Liver (tissue), 9 donors: Measurements from ENCODE around the gene PHF10. TPM values are rescaled to one million over a fixed set of nuclear protein-coding genes. Genes with fewer than 3 reads are reported as not detected.
A peak's percentile ranks its signal among the peaks of the same experiment; 100 is the strongest.

Experiments
- DNase-seq: peaks from one replicate; pipeline ENCODE4 v3.0.0-alpha.2; 2017; ENCODE audit warnings: low spot score
- H3K27ac ChIP-seq, 2 donors: one replicate each; pipeline ENCODE4 v1.7.0; 2013; ENCODE audit warnings: inconsistent platforms in 2 of 2, low read length in 2 of 2, control low read depth in 1 of 2, low read depth in 1 of 2, mild to moderate bottlenecking in 1 of 2
- H3K27me3 ChIP-seq, 4 donors: one replicate each; pipeline versions ENCODE4 v1.6.1 to v1.7.0; 2013; ENCODE audit warnings: low read length in 3 of 4, inconsistent platforms in 1 of 4, mild to moderate bottlenecking in 1 of 4, moderate library complexity in 1 of 4; ENCODE audit not compliant: control insufficient read depth in 4 of 4, insufficient read depth in 4 of 4
- H3K36me3 ChIP-seq, 4 donors: one replicate each; pipeline versions ENCODE4 v1.6.1 to v1.7.0; 2013; ENCODE audit warnings: low read length in 3 of 4, mild to moderate bottlenecking in 3 of 4, low read depth in 1 of 4, moderate library complexity in 1 of 4; ENCODE audit not compliant: control insufficient read depth in 4 of 4, insufficient read depth in 3 of 4
- H3K4me1 ChIP-seq, 4 donors: one replicate each; pipeline versions ENCODE4 v1.6.1 to v1.7.0; 2013; ENCODE audit warnings: low read length in 3 of 4, mild to moderate bottlenecking in 3 of 4, moderate library complexity in 1 of 4; ENCODE audit not compliant: control insufficient read depth in 4 of 4, insufficient read depth in 4 of 4
- H3K4me3 ChIP-seq, 3 donors: one replicate each; pipeline versions ENCODE4 v1.6.1 to v1.7.0; 2013; ENCODE audit warnings: low read length in 3 of 3, control low read depth in 1 of 3, low read depth in 1 of 3, mild to moderate bottlenecking in 1 of 3
- H3K9ac ChIP-seq, 2 donors: one replicate each; pipeline ENCODE4 v1.7.0; 2013; ENCODE audit warnings: low read length in 2 of 2, mild to moderate bottlenecking in 2 of 2, moderate library complexity in 2 of 2, control low read depth in 1 of 2, low read depth in 1 of 2
- H3K9me3 ChIP-seq, 4 donors: one replicate each; pipeline versions ENCODE4 v1.6.1 to v1.7.0; 2013; ENCODE audit warnings: low read length in 3 of 4; ENCODE audit not compliant: control insufficient read depth in 4 of 4
- ATF3 ChIP-seq: IDR thresholded peaks from 2 replicates; pipeline ENCODE4 v1.6.1; 2016; ENCODE audit warnings: antibody characterized with exemption
- EGR1 ChIP-seq, 2 donors: IDR thresholded peaks; 2 replicates each; pipeline ENCODE4 v1.6.1; 2016 to 2018; ENCODE audit warnings: antibody characterized with exemption in 2 of 2, low read depth in 2 of 2
- FOXA1 ChIP-seq: IDR thresholded peaks from 2 replicates; pipeline ENCODE4 v1.6.1; 2016; ENCODE audit warnings: antibody characterized with exemption
- FOXA2 ChIP-seq: IDR thresholded peaks from 2 replicates; pipeline ENCODE4 v1.6.1; 2016; ENCODE audit warnings: antibody characterized with exemption
- GABPA ChIP-seq, 2 donors: IDR thresholded peaks in 1 of 2; conservative IDR thresholded peaks in 1 of 2; 2 replicates each; pipeline ENCODE4 v1.6.1; 2016; ENCODE audit warnings: antibody characterized with exemption in 2 of 2, mild to moderate bottlenecking in 1 of 2, moderate library complexity in 1 of 2
- HNF4A ChIP-seq, 2 donors: conservative IDR thresholded peaks; 2 replicates each; pipeline ENCODE4 v1.6.1; 2016; ENCODE audit warnings: antibody characterized with exemption in 2 of 2, mild to moderate bottlenecking in 2 of 2
- JUND ChIP-seq, 2 donors: IDR thresholded peaks; 2 replicates each; pipeline ENCODE4 v1.6.1; 2016; ENCODE audit warnings: antibody characterized with exemption in 2 of 2
- NR2F2 ChIP-seq: IDR thresholded peaks from 2 replicates; pipeline ENCODE4 v1.6.1; 2016; ENCODE audit warnings: antibody characterized with exemption
- RAD21 ChIP-seq, 2 donors: IDR thresholded peaks; 2 replicates each; pipeline ENCODE4 v1.6.1; 2016; ENCODE audit warnings: antibody characterized with exemption in 2 of 2, mild to moderate bottlenecking in 2 of 2
- RXRA ChIP-seq, 2 donors: IDR thresholded peaks; 2 replicates each; pipeline ENCODE4 v1.6.1; 2017 to 2018; ENCODE audit warnings: antibody characterized with exemption in 2 of 2, mild to moderate bottlenecking in 1 of 2
- SP1 ChIP-seq: IDR thresholded peaks from 2 replicates; pipeline ENCODE4 v1.6.1; 2018; ENCODE audit warnings: antibody characterized with exemption, mild to moderate bottlenecking
- YY1 ChIP-seq: IDR thresholded peaks from 2 replicates; pipeline ENCODE4 v1.6.1; 2016; ENCODE audit warnings: antibody characterized with exemption, mild to moderate bottlenecking
- WGBS: extraction: QIAGEN DNeasy Blood & Tissue Kit; methylation state at CpG from one replicate; pipeline ENCODE4 v1.1.7; 2013; 5-methylcytosine and 5-hydroxymethylcytosine counted together
- polyA plus RNA-seq, 2 donors: library from polyadenylated mRNA; stranded (reverse) in 1 of 2; unstranded in 1 of 2; fragments of 200-250 nt in 1 of 2; fragments of >200 nt in 1 of 2; fragmentation: Nextera tagmentation in 1 of 2; extraction: Ambion mirVana in 1 of 2; gene quantifications; one replicate each; pipeline versions ENCODE4 v1.2.1 to v1.2.3, GENCODE V29; 2013 to 2015
- total RNA-seq, 2 donors: library from RNA; depleted of rRNA; stranded (reverse); fragments of >200 nt; gene quantifications; one replicate each; pipeline ENCODE4 v1.2.3, GENCODE V29; 2014
- TF ChIP-seq, protein P1 (sequence below): IDR thresholded peaks from 2 replicates; pipeline ENCODE4 v1.6.1; 2016; ENCODE audit warnings: antibody characterized with exemption, mild to moderate bottlenecking
- donor health status: healthy.
- donor health status: healthy.
- donor health status: healthy.
- donor health status: healthy.
- donor health status: healthy.

PHF10 gene
- total and polyA plus RNA-seq, 4 donors, result 10.2 to 25.7 (median 18.6) TPM

GRCh38 chr6:169725125-169726048 is 1.1 kb upstream of the PHF10 start:
- H3K27me3 ChIP-seq, result no peaks in the 10 kb centered on the region
- peak in 1 of 2 donors; percentile 41 for TF ChIP-seq RXRA (IDR thresholded peaks at IDR 0.05)
- TF ChIP-seq FOXA2, result peak; percentile 25
- TF ChIP-seq NR2F2, result peak; percentile 85
- TF ChIP-seq, protein P1, sequence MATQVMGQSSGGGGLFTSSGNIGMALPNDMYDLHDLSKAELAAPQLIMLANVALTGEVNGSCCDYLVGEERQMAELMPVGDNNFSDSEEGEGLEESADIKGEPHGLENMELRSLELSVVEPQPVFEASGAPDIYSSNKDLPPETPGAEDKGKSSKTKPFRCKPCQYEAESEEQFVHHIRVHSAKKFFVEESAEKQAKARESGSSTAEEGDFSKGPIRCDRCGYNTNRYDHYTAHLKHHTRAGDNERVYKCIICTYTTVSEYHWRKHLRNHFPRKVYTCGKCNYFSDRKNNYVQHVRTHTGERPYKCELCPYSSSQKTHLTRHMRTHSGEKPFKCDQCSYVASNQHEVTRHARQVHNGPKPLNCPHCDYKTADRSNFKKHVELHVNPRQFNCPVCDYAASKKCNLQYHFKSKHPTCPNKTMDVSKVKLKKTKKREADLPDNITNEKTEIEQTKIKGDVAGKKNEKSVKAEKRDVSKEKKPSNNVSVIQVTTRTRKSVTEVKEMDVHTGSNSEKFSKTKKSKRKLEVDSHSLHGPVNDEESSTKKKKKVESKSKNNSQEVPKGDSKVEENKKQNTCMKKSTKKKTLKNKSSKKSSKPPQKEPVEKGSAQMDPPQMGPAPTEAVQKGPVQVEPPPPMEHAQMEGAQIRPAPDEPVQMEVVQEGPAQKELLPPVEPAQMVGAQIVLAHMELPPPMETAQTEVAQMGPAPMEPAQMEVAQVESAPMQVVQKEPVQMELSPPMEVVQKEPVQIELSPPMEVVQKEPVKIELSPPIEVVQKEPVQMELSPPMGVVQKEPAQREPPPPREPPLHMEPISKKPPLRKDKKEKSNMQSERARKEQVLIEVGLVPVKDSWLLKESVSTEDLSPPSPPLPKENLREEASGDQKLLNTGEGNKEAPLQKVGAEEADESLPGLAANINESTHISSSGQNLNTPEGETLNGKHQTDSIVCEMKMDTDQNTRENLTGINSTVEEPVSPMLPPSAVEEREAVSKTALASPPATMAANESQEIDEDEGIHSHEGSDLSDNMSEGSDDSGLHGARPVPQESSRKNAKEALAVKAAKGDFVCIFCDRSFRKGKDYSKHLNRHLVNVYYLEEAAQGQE, result peak; percentile 15
- peak; percentile 47 for TF ChIP-seq SP1
- peak in 1 of 2 donors; percentile 39 for TF ChIP-seq JUND (IDR thresholded peaks at IDR 0.05)
- no peak for TF ChIP-seq YY1
- no peak for TF ChIP-seq FOXA1
- peak in 1 of 2 donors; percentile 21 for TF ChIP-seq HNF4A (conservative IDR thresholded peaks at IDR 0.05)

DNA sequence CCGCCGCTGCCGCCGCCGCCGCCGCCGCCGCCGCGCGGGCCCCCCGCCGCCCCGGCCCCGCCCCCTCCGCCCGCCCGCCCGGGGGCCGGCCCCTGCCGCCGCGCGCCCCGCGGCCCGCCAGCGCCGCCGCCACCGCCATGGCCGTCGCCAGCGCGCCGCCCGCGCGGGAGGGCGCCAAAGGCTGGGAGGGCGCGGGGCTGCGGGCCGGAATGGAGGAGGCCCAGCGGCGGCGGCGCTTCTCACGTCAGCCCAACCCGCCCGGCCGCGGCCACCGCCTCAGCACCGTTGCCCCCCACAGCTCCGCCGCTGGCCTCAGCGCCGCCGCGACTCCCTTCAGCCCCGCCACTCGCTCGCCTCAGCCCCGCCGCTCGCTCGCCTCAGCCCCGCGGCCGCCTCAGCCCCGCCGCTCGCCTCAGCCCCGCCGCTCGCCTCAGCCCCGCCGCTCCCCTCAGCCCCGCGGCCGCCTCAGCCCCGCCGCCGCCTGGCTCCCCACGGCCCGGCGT is 258 bp downstream of the PHF10 start:
- H3K9ac ChIP-seq, result no peak overlapping the region
- H3K4me3 ChIP-seq, result peak overlapping the region in 1 of 3 donors; percentile 98
- no peak for DNase-seq
- TF ChIP-seq YY1 (no peak), HNF4A (conservative IDR thresholded peaks at IDR 0.05) (no peak), SP1 (no peak), FOXA2 (no peak), FOXA1 (no peak), RAD21 (IDR thresholded peaks at IDR 0.05) (no peak)
- H3K27me3 ChIP-seq, result no peaks in the 10 kb centered on the region
- H3K27ac ChIP-seq, result peak overlapping the region; percentile 77 to 89
- WGBS, result under 1% methylated on average over 89 of the region's 89 CpGs
- H3K36me3 ChIP-seq, result no peaks in the 10 kb centered on the region
- peaks cover 2 to 22% (median 15%) of the 10 kb centered on the region in 4 donors for H3K4me1 ChIP-seq
- no peaks in the 10 kb centered on the region for H3K9me3 ChIP-seq

More at GRCh38 chr6:169725125-169726048, 1.1 kb upstream of the PHF10 start:
- H3K9me3 ChIP-seq, result no peaks in the 10 kb centered on the region
- peak; percentile 46 for DNase-seq
- 27% methylated on average over 29 of the region's 29 CpGs for WGBS
- H3K4me3 ChIP-seq, result peak overlapping the region; percentile 44 to 98 (median 61)
- peak overlapping the region; percentile 95 to 98 for H3K27ac ChIP-seq
- H3K4me1 ChIP-seq, result peaks cover 2 to 22% (median 15%) of the 10 kb centered on the region in 4 donors
- H3K9ac ChIP-seq, result peak overlapping the region in 1 of 2 donors; percentile 54
- H3K36me3 ChIP-seq, result no peaks in the 10 kb centered on the region

GRCh38 chr6:169723200-169723909 is 945 bp downstream of the PHF10 start:
- DNase-seq, result peak; percentile 78
- Histone ChIP-seq H3K4me3 (peak overlapping the region; percentile 91 to 98 (median 95)), H3K9ac (peak overlapping the region; percentile 81 to 97), H3K4me1 (peaks cover 2 to 22% (median 15%) of the 10 kb centered on the region in 4 donors), H3K27me3 (no peaks in the 10 kb centered on the region), H3K9me3 (no peaks in the 10 kb centered on the region), H3K27ac (peak overlapping the region; percentile 92 to 95), H3K36me3 (no peaks in the 10 kb centered on the region)
- TF ChIP-seq GABPA (IDR thresholded peaks at IDR 0.05 in 1 of 2, conservative IDR thresholded peaks at IDR 0.05 in 1 of 2) (peak in 1 of 2 donors; percentile 46), FOXA1 (no peak), EGR1 (IDR thresholded peaks at IDR 0.05; ENCODE audit: low read depth in 2 of 2) (no peak), YY1 (peak; percentile 50), JUND (IDR thresholded peaks at IDR 0.05) (no peak), ATF3 (no peak), RAD21 (IDR thresholded peaks at IDR 0.05) (peak in 1 of 2 donors; percentile 36), RXRA (IDR thresholded peaks at IDR 0.05) (peak in 1 of 2 donors; percentile 30)
- under 1% methylated on average over 70 of the region's 70 CpGs for WGBS
